NT2/D1 (cell line): ENCODE data around the gene HDDC3.

Source experiments
- DNase-seq: peaks from one replicate; pipeline ENCODE4 v3.0.0-alpha.2; 2011; ENCODE audit warnings: low read depth, low spot score
- H3K27me3 ChIP-seq: 2 replicates; pipeline ENCODE4 v1.6.0; 2011; ENCODE audit warnings: mild to moderate bottlenecking; ENCODE audit not compliant: insufficient read length, insufficient read depth
- H3K36me3 ChIP-seq: 2 replicates; pipeline ENCODE4 v1.6.1; 2011; ENCODE audit warnings: mild to moderate bottlenecking, low read length, mixed read lengths; ENCODE audit not compliant: insufficient read depth, insufficient read length
- H3K4me1 ChIP-seq: 2 replicates; pipeline ENCODE4 v1.5.1; 2011; ENCODE audit not compliant: insufficient read depth, insufficient read length
- H3K4me3 ChIP-seq: 2 replicates; pipeline ENCODE4 v1.5.1; 2011; ENCODE audit warnings: low read depth; ENCODE audit not compliant: insufficient read length
- H3K9ac ChIP-seq: 2 replicates; pipeline ENCODE4 v1.6.0; 2011; ENCODE audit warnings: low read depth; ENCODE audit not compliant: insufficient read length
- H3K9me3 ChIP-seq: 2 replicates; pipeline ENCODE4 v1.5.1; 2011; ENCODE audit warnings: mild to moderate bottlenecking, low read length; ENCODE audit not compliant: insufficient read depth
- SUZ12 ChIP-seq: IDR thresholded peaks from 2 replicates; pipeline ENCODE4 v1.6.1; 2011; ENCODE audit not compliant: insufficient read length, insufficient read depth; ENCODE audit errors: extremely low read depth
- YY1 ChIP-seq: IDR thresholded peaks from 2 replicates; pipeline ENCODE4 v1.6.1; 2011; ENCODE audit not compliant: insufficient read length, insufficient read depth
- ZNF274 ChIP-seq: IDR thresholded peaks from 2 replicates; pipeline ENCODE4 v1.6.1; 2011; ENCODE audit warnings: mild to moderate bottlenecking, low read depth, low read length

Gene HDDC3

GRCh38 chr15:90905306-90906180, 26.8 kb downstream of the HDDC3 start:
- TF ChIP-seq SUZ12 = no peak
- TF ChIP-seq YY1 = no peak
- TF ChIP-seq ZNF274 = no peak
- H3K4me3 ChIP-seq = no peak overlapping the region
- H3K9ac ChIP-seq = no peak overlapping the region
- no peak for DNase-seq
- H3K9me3 ChIP-seq = no peaks in the 10 kb centered on the region
- H3K4me1 ChIP-seq = peaks cover 6% of the 10 kb centered on the region
- H3K36me3 ChIP-seq = peaks cover 26% of the 10 kb centered on the region
- H3K27me3 ChIP-seq = peaks cover 18% of the 10 kb centered on the region

GRCh38 chr15:90904746-90905145, 27.6 kb downstream of the HDDC3 start:
- H3K9ac ChIP-seq = no peak overlapping the region
- TF ChIP-seq ZNF274 = no peak
- no peak for TF ChIP-seq YY1
- TF ChIP-seq SUZ12 = no peak
- DNase-seq = no peak
- peaks cover 18% of the 10 kb centered on the region for H3K27me3 ChIP-seq
- H3K36me3 ChIP-seq = peaks cover 24% of the 10 kb centered on the region
- peaks cover 6% of the 10 kb centered on the region for H3K4me1 ChIP-seq
- H3K9me3 ChIP-seq = no peaks in the 10 kb centered on the region
- no peak overlapping the region for H3K4me3 ChIP-seq

- no peak for DNase-seq
- Histone ChIP-seq H3K9ac (peak overlapping the region; percentile 77), H3K27me3 (peaks cover 18% of the 10 kb centered on the region), H3K9me3 (no peaks in the 10 kb centered on the region), H3K4me3 (peak overlapping the region; percentile 72), H3K4me1 (peaks cover 6% of the 10 kb centered on the region), H3K36me3 (peaks cover 24% of the 10 kb centered on the region)
- TF ChIP-seq YY1 (no peak), SUZ12 (no peak), ZNF274 (no peak)
Observed at GRCh38 chr15:90903733-90904536, 28.4 kb downstream of the HDDC3 start.

GRCh38 chr15:90902840-90903732, 29.3 kb downstream of the HDDC3 start, which contains the start of gene MAN2A2:
Gene MAN2A2 (plus strand): TSS chr15:90903302. CDS start chr15:90904208, 906 bp downstream.
- no peaks in the 10 kb centered on the region for H3K9me3 ChIP-seq
- peaks cover 24% of the 10 kb centered on the region for H3K36me3 ChIP-seq
- H3K27me3 ChIP-seq = peaks cover 18% of the 10 kb centered on the region
- H3K9ac ChIP-seq = peak within 1 kb of the TSS; percentile 85
- TF ChIP-seq ZNF274 (no peak), SUZ12 (no peak), YY1 (no peak)
- peak within 1 kb of the TSS; percentile 72 for H3K4me3 ChIP-seq
- DNase-seq = no peak
- H3K4me1 ChIP-seq = peaks cover 6% of the 10 kb centered on the region

- Histone ChIP-seq H3K9ac (peak overlapping the region; percentile 85), H3K27me3 (peaks cover 18% of the 10 kb centered on the region), H3K4me3 (peak overlapping the region; percentile 72), H3K9me3 (no peaks in the 10 kb centered on the region), H3K4me1 (peaks cover 6% of the 10 kb centered on the region), H3K36me3 (peaks cover 20% of the 10 kb centered on the region)
- TF ChIP-seq YY1 = no peak
- no peak for TF ChIP-seq SUZ12
- no peak for TF ChIP-seq ZNF274
- DNase-seq = peak; percentile 58
Observed at GRCh38 chr15:90902040-90902839, 30.1 kb downstream of the HDDC3 start.
